SK-N-SH treated with all-trans-retinoic acid at 6 μM for 48 hours (cell line): ENCODE measurements around the gene PPP1CC.

Source experiments
- ATAC-seq: fragments of 200-7000 bp; cut with Tn5 transposase; 3 replicates; pipeline ENCODE4 v1.9.1; 2020; ENCODE audit warnings: mild to moderate bottlenecking, moderate library complexity
- ARNTL ChIP-seq: fragments of 450-650 bp; formaldehyde crosslinking; IDR thresholded peaks from 2 replicates; pipeline ENCODE4 v1.5.0; 2020; ENCODE audit warnings: low read depth, mild to moderate bottlenecking, moderate library complexity, borderline replicate concordance
- BACH2 ChIP-seq: fragments of 250-450 bp; sonication (Bioruptor Pico); IDR thresholded peaks from 2 replicates; pipeline ENCODE4 v1.9.0; 2021; ENCODE audit warnings: mild to moderate bottlenecking, borderline replicate concordance
- CSDC2 ChIP-seq: fragments of 250-450 bp; sonication (Bioruptor Pico); IDR thresholded peaks from 2 replicates; pipeline ENCODE4 v1.5.0; 2020; ENCODE audit warnings: mild to moderate bottlenecking, moderate library complexity
- CSRNP3 ChIP-seq: fragments of 250-450 bp; sonication (Bioruptor Pico); IDR thresholded peaks from 2 replicates; pipeline ENCODE4 v1.5.1; 2021; ENCODE audit warnings: mild to moderate bottlenecking, moderate library complexity
- ESRRG ChIP-seq: fragments of 250-450 bp; sonication (Bioruptor Pico); IDR thresholded peaks from 2 replicates; pipeline ENCODE4 v1.6.1; 2021; ENCODE audit warnings: mild to moderate bottlenecking
- GLIS3 ChIP-seq: fragments of 250-450 bp; sonication (Bioruptor Pico); IDR thresholded peaks from 2 replicates; pipeline ENCODE4 v1.5.0; 2020; ENCODE audit warnings: mild to moderate bottlenecking, moderate library complexity
- ISL1 ChIP-seq: fragments of 250-450 bp; sonication (Bioruptor Pico); IDR thresholded peaks from 2 replicates; pipeline ENCODE4 v2.1.2; 2022; ENCODE audit warnings: mild to moderate bottlenecking, moderate library complexity
- OSR1 ChIP-seq: fragments of 250-450 bp; sonication (Bioruptor Pico); IDR thresholded peaks from 2 replicates; pipeline ENCODE4 v1.8.0; 2022; ENCODE audit warnings: moderate library complexity, mild to moderate bottlenecking, inconsistent platforms
- POU6F1 ChIP-seq: fragments of 250-450 bp; sonication (Bioruptor Pico); IDR thresholded peaks from 2 replicates; pipeline ENCODE4 v1.8.0; 2021; ENCODE audit warnings: low read depth, mild to moderate bottlenecking, moderate library complexity, borderline replicate concordance
- PPARA ChIP-seq: fragments of 250-450 bp; sonication (Bioruptor Pico); IDR thresholded peaks from 2 replicates; pipeline ENCODE4 v1.5.0; 2020; ENCODE audit warnings: mild to moderate bottlenecking, borderline replicate concordance
- RARB ChIP-seq: fragments of 250-450 bp; sonication (Bioruptor Pico); IDR thresholded peaks from 2 replicates; pipeline ENCODE4 v1.8.0; 2021; ENCODE audit warnings: mild to moderate bottlenecking, moderate library complexity
- SNAI2 ChIP-seq: fragments of 250-450 bp; sonication (Bioruptor Pico); IDR thresholded peaks from 2 replicates; pipeline ENCODE4 v1.5.0; 2020; ENCODE audit warnings: mild to moderate bottlenecking, moderate library complexity
- TCF4 ChIP-seq: fragments of 250-450 bp; sonication (Bioruptor Pico); IDR thresholded peaks from 2 replicates; pipeline ENCODE4 v1.8.0; 2021; ENCODE audit warnings: mild to moderate bottlenecking, moderate library complexity, borderline replicate concordance
- TOX ChIP-seq: fragments of 250-450 bp; sonication (Bioruptor Pico); IDR thresholded peaks from 2 replicates; pipeline ENCODE4 v1.8.0; 2021; ENCODE audit warnings: mild to moderate bottlenecking, moderate library complexity, borderline replicate concordance
- TSHZ2 ChIP-seq: fragments of 250-450 bp; sonication (Bioruptor Pico); IDR thresholded peaks from 2 replicates; pipeline ENCODE4 v1.5.0; 2020; ENCODE audit warnings: mild to moderate bottlenecking, moderate library complexity
- ZC3H10 ChIP-seq: fragments of 250-450 bp; sonication (Bioruptor Pico); IDR thresholded peaks from 2 replicates; pipeline ENCODE4 v1.5.1; 2021; ENCODE audit warnings: mild to moderate bottlenecking, moderate library complexity
- ZFP3 ChIP-seq: fragments of 250-450 bp; sonication (Bioruptor Pico); IDR thresholded peaks from 2 replicates; pipeline ENCODE4 v1.5.0; 2020; ENCODE audit warnings: mild to moderate bottlenecking, moderate library complexity
- ZFP30 ChIP-seq: fragments of 450-650 bp; formaldehyde crosslinking; IDR thresholded peaks from 2 replicates; pipeline ENCODE4 v1.5.0; 2022; ENCODE audit warnings: mild to moderate bottlenecking, moderate library complexity
- ZNF565 ChIP-seq: fragments of 450-650 bp; formaldehyde crosslinking; conservative IDR thresholded peaks from 2 replicates; pipeline ENCODE4 v1.5.0; 2020; ENCODE audit warnings: low read depth, mild to moderate bottlenecking, moderate library complexity
- ZNF70 ChIP-seq: fragments of 450-650 bp; formaldehyde crosslinking; IDR thresholded peaks from 2 replicates; pipeline ENCODE4 v1.5.0; 2020; ENCODE audit warnings: mild to moderate bottlenecking, moderate library complexity
- ZNF8 ChIP-seq: fragments of 450-650 bp; formaldehyde crosslinking; IDR thresholded peaks from 2 replicates; pipeline ENCODE4 v1.5.0; 2020; ENCODE audit warnings: mild to moderate bottlenecking, moderate library complexity

Gene PPP1CC

GRCh38 chr12:110742718-110743570, at the start of gene PPP1CC:
Gene PPP1CC (minus strand): TSS chr12:110742891. CDS start chr12:110742707, 184 bp downstream.
- TF ChIP-seq ZC3H10 (no peak), ZFP30 (CRISPR knock-in tag) (no peak), ZNF70 (no peak), PPARA (no peak), ZFP3 (CRISPR knock-in tag) (no peak), ZNF8 (CRISPR knock-in tag) (no peak), CSRNP3 (CRISPR knock-in tag) (no peak), BACH2 (CRISPR knock-in tag) (no peak), TOX (no peak), ESRRG (CRISPR knock-in tag) (no peak), ARNTL (CRISPR knock-in tag) (no peak), OSR1 (CRISPR knock-in tag) (no peak), ISL1 (CRISPR knock-in tag) (no peak), POU6F1 (no peak), RARB (CRISPR knock-in tag) (no peak), CSDC2 (CRISPR knock-in tag) (no peak), ZNF565 (no peak), TCF4 (CRISPR knock-in tag) (no peak)
- TF ChIP-seq, all 23 proteins: peak for 0
- ATAC-seq, result peak; percentile 84

GRCh38 chr12:110791589-110791988, 48.9 kb upstream of the PPP1CC start:
- ATAC-seq, result no peak
- TF ChIP-seq CSRNP3 (CRISPR knock-in tag), result no peak
- TF ChIP-seq RARB (CRISPR knock-in tag), result no peak
- no peak for TF ChIP-seq OSR1 (CRISPR knock-in tag)
- TF ChIP-seq PPARA, result no peak
- no peak for TF ChIP-seq ESRRG (CRISPR knock-in tag)
- TF ChIP-seq GLIS3 (CRISPR knock-in tag), result no peak
- no peak for TF ChIP-seq CSDC2 (CRISPR knock-in tag)
- TF ChIP-seq TSHZ2 (CRISPR knock-in tag), result no peak
- no peak for TF ChIP-seq TOX
- TF ChIP-seq BACH2 (CRISPR knock-in tag), result no peak
- TF ChIP-seq ZNF565, result no peak

- TF ChIP-seq GLIS3 (CRISPR knock-in tag) (no peak), SNAI2 (CRISPR knock-in tag) (no peak), RARB (CRISPR knock-in tag) (no peak), ZC3H10 (no peak), ISL1 (CRISPR knock-in tag) (no peak), TOX (no peak), ZNF565 (no peak), ARNTL (CRISPR knock-in tag) (no peak), POU6F1 (no peak)
- TF ChIP-seq, all 23 proteins: peak for 0
- ATAC-seq, result no peak
Observed at GRCh38 chr12:110790301-110790700, 47.6 kb upstream of the PPP1CC start.
